ENCODE measurements around the gene BNIP3.
A peak's percentile ranks its signal among the peaks of the same experiment; 100 is the strongest.

The BNIP3 gene

DNA sequence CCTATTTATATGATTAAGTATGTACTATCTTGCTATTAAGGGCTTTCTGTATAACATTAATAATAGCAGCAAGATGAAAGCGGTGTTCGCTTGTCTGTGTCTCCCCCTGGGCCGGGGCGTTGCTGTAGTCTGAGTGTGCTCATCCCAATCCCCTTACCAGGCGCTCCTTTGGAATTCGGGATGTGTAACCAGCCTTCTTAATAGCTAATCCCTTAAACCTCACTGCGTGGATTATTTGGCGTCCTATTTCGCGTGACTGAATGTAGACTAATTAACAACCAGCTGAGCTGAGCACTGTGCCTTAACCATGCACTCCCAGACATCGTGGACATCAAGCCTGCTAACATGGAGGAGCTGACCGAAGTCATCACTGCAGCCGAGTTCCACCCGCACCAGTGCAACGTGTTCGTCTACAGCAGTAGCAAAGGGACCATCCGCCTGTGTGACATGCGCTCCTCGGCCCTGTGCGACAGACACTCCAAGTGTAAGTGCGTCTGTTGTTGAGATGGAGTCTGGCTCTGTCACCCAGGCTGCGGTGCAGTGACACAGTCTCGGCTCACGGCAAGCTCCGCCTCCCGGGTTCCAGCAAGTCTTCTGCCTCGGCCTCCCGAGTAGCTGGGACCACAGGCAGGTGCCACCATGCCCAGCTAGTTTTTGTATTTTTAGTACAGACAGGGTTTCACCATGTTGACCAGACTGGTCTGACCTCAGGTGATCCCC, 36.6 kb downstream of the BNIP3 start:
- H3K4me1 Mint-ChIP-seq, result no peaks in the 10 kb centered on the region
- no peak for DNase-seq
- H3K27ac Mint-ChIP-seq, result no peak overlapping the region
- H3K9me3 Mint-ChIP-seq, result no peaks in the 10 kb centered on the region
- no peaks in the 10 kb centered on the region for H3K27me3 Mint-ChIP-seq
- CTCF ChIA-PET, result interaction anchor here (1.0 to 1.4 kb wide), 3 partner anchors 10 to 59 kb away, joined by 3 to 5 read pairs (median 3); no protein-coding TSS in a partner anchor
- peaks cover 64% of the 10 kb centered on the region for H3K36me3 Mint-ChIP-seq
- H3K4me3 Mint-ChIP-seq, result no peak overlapping the region

GRCh38 chr10:131944412-131944811, 37.3 kb downstream of the BNIP3 start:
- Mint-ChIP-seq H3K27ac (no peak overlapping the region), H3K27me3 (no peaks in the 10 kb centered on the region), H3K4me3 (no peak overlapping the region), H3K4me1 (no peaks in the 10 kb centered on the region), H3K9me3 (no peaks in the 10 kb centered on the region), H3K36me3 (peaks cover 63% of the 10 kb centered on the region)
- CTCF ChIA-PET, result interaction anchor here (1.0 to 1.4 kb wide), 4 partner anchors 9 to 79 kb away, joined by 3 to 6 read pairs (median 4); no protein-coding TSS in a partner anchor
- DNase-seq, result no peak

DNA sequence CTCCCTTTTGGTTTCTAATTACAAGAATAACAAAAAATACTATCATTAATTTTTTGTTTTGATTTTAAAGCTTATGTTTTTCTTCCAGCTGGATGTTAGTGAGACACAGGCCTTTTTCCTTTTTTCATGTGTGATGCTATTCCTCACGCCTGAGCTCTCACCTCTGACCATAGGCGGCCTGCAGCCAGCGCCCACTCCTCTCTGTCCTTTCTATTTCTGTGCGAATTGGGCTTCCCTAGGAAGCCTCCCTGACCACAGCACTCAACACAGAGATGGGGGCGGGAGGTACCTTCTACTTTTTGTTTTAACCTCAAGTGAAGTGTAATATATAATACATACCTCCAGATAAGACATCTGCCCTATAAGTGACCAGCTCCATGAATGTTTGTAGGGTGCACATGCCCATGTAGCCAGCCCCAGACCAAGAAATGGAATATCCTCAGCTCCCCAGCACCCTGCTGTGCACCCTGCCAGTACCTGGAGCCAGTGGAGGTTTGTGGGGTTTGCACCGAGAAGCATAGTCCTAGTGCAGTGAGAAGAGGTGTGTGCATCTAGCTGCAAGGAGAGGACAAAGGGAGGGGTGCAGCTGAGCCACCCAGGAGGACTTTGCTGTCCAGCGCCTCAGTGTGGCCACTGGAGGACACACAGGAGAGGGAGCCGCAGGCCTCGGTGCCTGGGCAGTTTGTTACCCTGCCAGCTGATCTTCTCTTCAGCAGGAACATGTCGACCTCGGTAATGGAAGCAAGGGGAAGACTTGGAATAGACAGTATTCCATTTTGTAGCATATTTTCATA, 38.5 kb downstream of the BNIP3 start:
- Mint-ChIP-seq H3K9me3 (no peaks in the 10 kb centered on the region), H3K36me3 (peaks cover 58% of the 10 kb centered on the region), H3K27ac (no peak overlapping the region)

GRCh38 chr10:131942455-131942854, 39.3 kb downstream of the BNIP3 start:
- H3K36me3 Mint-ChIP-seq, result peaks cover 56% of the 10 kb centered on the region

More for the DNA sequence above, 38.5 kb downstream of the BNIP3 start:
- no peaks in the 10 kb centered on the region for H3K27me3 Mint-ChIP-seq
- H3K4me3 Mint-ChIP-seq, result no peak overlapping the region
- no peaks in the 10 kb centered on the region for H3K4me1 Mint-ChIP-seq
- CTCF ChIA-PET, result interaction anchor here (1.0 to 1.9 kb wide), 3 partner anchors 44 to 80 kb away, joined by 5 to 8 read pairs (median 6); no protein-coding TSS in a partner anchor
- DNase-seq, result no peak

GRCh38 chr10:131938681-131939080, 43.0 kb downstream of the BNIP3 start:
- DNase-seq, result no peak
- Mint-ChIP-seq H3K27ac (no peak overlapping the region), H3K27me3 (no peaks in the 10 kb centered on the region), H3K36me3 (peaks cover 49% of the 10 kb centered on the region), H3K9me3 (no peaks in the 10 kb centered on the region), H3K4me3 (no peak overlapping the region), H3K4me1 (peaks cover 17% of the 10 kb centered on the region)
- CTCF ChIA-PET, result no interaction called here

More at GRCh38 chr10:131942455-131942854, 39.3 kb downstream of the BNIP3 start:
- Mint-ChIP-seq H3K4me3 (no peak overlapping the region), H3K9me3 (no peaks in the 10 kb centered on the region), H3K4me1 (no peaks in the 10 kb centered on the region), H3K27me3 (no peaks in the 10 kb centered on the region), H3K27ac (no peak overlapping the region)
- DNase-seq, result no peak
- CTCF ChIA-PET, result interaction anchor here (1.9 kb wide), 1 partner anchor 57 kb away, joined by 8 read pairs; no protein-coding TSS in a partner anchor

DNA sequence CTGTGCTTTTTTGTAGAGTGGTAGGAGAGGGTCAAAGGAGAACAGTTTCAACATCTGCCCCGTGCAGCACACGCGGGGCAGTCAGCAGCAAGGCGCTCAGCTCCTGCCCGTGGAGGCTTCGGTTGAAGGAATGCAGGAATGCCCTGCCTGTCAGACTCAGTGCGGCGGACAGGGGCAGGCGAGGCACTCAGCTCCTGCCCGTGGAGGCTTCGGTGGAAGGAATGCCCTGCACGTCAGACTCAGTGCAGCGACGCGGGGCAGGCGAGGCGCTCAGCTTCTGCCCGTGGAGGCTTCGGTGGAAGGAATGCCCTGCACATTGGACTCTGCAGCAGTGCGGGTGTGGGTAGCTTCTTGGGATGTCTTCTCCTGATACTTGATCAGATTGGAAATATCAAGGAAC, 43.9 kb downstream of the BNIP3 start:
- no peak overlapping the region for H3K27ac Mint-ChIP-seq
- no peak for DNase-seq
- H3K9me3 Mint-ChIP-seq, result no peaks in the 10 kb centered on the region

GRCh38 chr10:131936736-131937135, 45.0 kb downstream of the BNIP3 start:
- Mint-ChIP-seq H3K9me3 (no peaks in the 10 kb centered on the region), H3K4me1 (peaks cover 21% of the 10 kb centered on the region), H3K27ac (no peak overlapping the region), H3K4me3 (no peak overlapping the region), H3K27me3 (no peaks in the 10 kb centered on the region), H3K36me3 (peaks cover 41% of the 10 kb centered on the region)
- no peak for DNase-seq
- CTCF ChIA-PET, result no interaction called here

More for the DNA sequence above, 43.9 kb downstream of the BNIP3 start:
- Mint-ChIP-seq H3K27me3 (no peaks in the 10 kb centered on the region), H3K36me3 (peaks cover 44% of the 10 kb centered on the region), H3K4me1 (peaks cover 17% of the 10 kb centered on the region), H3K4me3 (no peak overlapping the region)
- CTCF ChIA-PET, result no interaction called here

DNA sequence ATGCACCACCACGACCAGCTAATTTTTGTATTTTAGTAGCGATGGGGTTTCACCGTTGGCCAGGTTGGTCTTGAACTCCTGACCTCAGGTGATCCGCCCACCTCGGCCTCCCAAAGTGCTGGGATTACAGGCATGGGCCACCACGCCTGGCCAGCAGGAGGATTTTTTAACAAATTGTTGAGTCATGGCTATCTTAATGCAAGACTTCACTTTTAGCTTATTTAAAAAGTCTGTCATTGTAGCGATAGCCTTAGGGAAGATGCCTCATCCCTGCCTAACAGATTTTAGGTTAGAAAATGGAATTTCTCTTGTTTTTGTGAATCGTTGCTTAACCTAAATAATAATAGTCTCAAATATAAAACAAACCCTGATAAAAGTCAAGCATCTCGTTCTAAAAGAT, 45.4 kb downstream of the BNIP3 start:
- DNase-seq, result no peak
- H3K4me3 Mint-ChIP-seq, result no peak overlapping the region
- H3K36me3 Mint-ChIP-seq, result peaks cover 41% of the 10 kb centered on the region
- CTCF ChIA-PET, result no interaction called here
- no peak overlapping the region for H3K27ac Mint-ChIP-seq
- peaks cover 25% of the 10 kb centered on the region for H3K4me1 Mint-ChIP-seq
- no peaks in the 10 kb centered on the region for H3K9me3 Mint-ChIP-seq
- H3K27me3 Mint-ChIP-seq, result no peaks in the 10 kb centered on the region

- H3K27me3 Mint-ChIP-seq, result no peaks in the 10 kb centered on the region
- no peaks in the 10 kb centered on the region for H3K9me3 Mint-ChIP-seq
- CTCF ChIA-PET, result interaction anchor here (1.6 kb wide), 1 partner anchor 10 kb away, joined by 3 read pairs; no protein-coding TSS in a partner anchor
- peak overlapping the region; percentile 83 for H3K27ac Mint-ChIP-seq
- no peak overlapping the region for H3K4me3 Mint-ChIP-seq
- no peak for DNase-seq
- H3K36me3 Mint-ChIP-seq, result peaks cover 38% of the 10 kb centered on the region
- H3K4me1 Mint-ChIP-seq, result peaks cover 33% of the 10 kb centered on the region
These were observed 46.5 kb downstream of the BNIP3 start for GRCh38 chr10:131935260-131935659.

- Mint-ChIP-seq H3K4me1 (peaks cover 38% of the 10 kb centered on the region), H3K4me3 (no peak overlapping the region), H3K27me3 (no peaks in the 10 kb centered on the region), H3K9me3 (no peaks in the 10 kb centered on the region), H3K27ac (peak overlapping the region; percentile 83), H3K36me3 (peaks cover 34% of the 10 kb centered on the region)
- CTCF ChIA-PET, result interaction anchor here (1.6 kb wide), 1 partner anchor 10 kb away, joined by 3 read pairs; no protein-coding TSS in a partner anchor
- no peak for DNase-seq
These were observed 47.0 kb downstream of the BNIP3 start for GRCh38 chr10:131934769-131935168.

- no peaks in the 10 kb centered on the region for H3K9me3 Mint-ChIP-seq
- no peak overlapping the region for H3K27ac Mint-ChIP-seq
- DNase-seq, result no peak
- CTCF ChIA-PET, result interaction anchor here (1.1 to 1.3 kb wide), 2 partner anchors 48 to 58 kb away, joined by 3 to 7 read pairs; no protein-coding TSS in a partner anchor
- H3K36me3 Mint-ChIP-seq, result peaks cover 36% of the 10 kb centered on the region
- no peaks in the 10 kb centered on the region for H3K27me3 Mint-ChIP-seq
- peaks cover 48% of the 10 kb centered on the region for H3K4me1 Mint-ChIP-seq
- no peak overlapping the region for H3K4me3 Mint-ChIP-seq
These were observed 48.0 kb downstream of the BNIP3 start for GRCh38 chr10:131933696-131934086.

- CTCF ChIA-PET, result interaction anchor here (1.0 to 1.3 kb wide), 3 partner anchors 20 to 58 kb away, joined by 3 to 7 read pairs (median 3); no protein-coding TSS in a partner anchor
- Mint-ChIP-seq H3K27me3 (no peaks in the 10 kb centered on the region), H3K27ac (no peak overlapping the region), H3K36me3 (peaks cover 37% of the 10 kb centered on the region), H3K4me3 (no peak overlapping the region), H3K9me3 (no peaks in the 10 kb centered on the region), H3K4me1 (peaks cover 53% of the 10 kb centered on the region)
- no peak for DNase-seq
These were observed 48.6 kb downstream of the BNIP3 start for GRCh38 chr10:131933016-131933695.

- CTCF ChIA-PET, result interaction anchor here (1.0 kb wide), 1 partner anchor 19 kb away, joined by 3 read pairs; no protein-coding TSS in a partner anchor
- Mint-ChIP-seq H3K9me3 (no peaks in the 10 kb centered on the region), H3K4me3 (no peak overlapping the region), H3K36me3 (peaks cover 35% of the 10 kb centered on the region), H3K27ac (no peak overlapping the region), H3K27me3 (no peaks in the 10 kb centered on the region), H3K4me1 (peaks cover 64% of the 10 kb centered on the region)
- no peak for DNase-seq
These were observed 49.7 kb downstream of the BNIP3 start for GRCh38 chr10:131931981-131932380.
